SK-N-DZ (cell line): ENCODE results near the gene RDH8.

ENCODE experiments used
- DNase-seq: peaks from one replicate; pipeline ENCODE4 v3.0.0-alpha.2; 2015; ENCODE audit warnings: low spot score
- small RNA-seq, 2 experiments: library from RNA; depleted of rRNA; stranded (forward); fragments of <200 nt; gene quantifications; one replicate each; pipeline ENCODE3, GENCODE V24; 2014

RDH8 gene

GRCh38 chr19:10036601-10037071 lies 23.4 kb downstream of the RDH8 start:
- no peak for DNase-seq

GRCh38 chr19:10037367-10037766 lies 24.1 kb downstream of the RDH8 start:
- DNase-seq, result no peak

DNA sequence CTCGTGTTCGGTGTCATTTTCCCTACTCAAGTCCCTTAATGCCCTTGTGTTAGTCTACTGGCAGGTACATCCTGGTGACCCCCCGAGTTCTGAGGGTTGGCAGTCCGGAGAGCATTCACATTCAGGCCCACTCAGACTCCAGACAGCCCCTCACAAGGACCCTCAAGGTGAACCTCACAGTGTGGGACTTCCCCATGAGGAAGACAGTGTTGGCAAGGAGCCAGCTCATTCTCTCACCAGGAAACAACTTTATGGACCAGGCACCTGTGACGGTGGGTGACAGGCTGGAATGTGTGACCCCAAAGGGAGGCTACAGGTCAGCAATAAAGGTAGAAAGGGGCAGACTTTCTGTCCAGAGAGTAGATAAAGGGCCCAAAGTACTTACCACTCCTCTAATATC lies 24.5 kb downstream of the RDH8 start:
- no peak for DNase-seq

DNA sequence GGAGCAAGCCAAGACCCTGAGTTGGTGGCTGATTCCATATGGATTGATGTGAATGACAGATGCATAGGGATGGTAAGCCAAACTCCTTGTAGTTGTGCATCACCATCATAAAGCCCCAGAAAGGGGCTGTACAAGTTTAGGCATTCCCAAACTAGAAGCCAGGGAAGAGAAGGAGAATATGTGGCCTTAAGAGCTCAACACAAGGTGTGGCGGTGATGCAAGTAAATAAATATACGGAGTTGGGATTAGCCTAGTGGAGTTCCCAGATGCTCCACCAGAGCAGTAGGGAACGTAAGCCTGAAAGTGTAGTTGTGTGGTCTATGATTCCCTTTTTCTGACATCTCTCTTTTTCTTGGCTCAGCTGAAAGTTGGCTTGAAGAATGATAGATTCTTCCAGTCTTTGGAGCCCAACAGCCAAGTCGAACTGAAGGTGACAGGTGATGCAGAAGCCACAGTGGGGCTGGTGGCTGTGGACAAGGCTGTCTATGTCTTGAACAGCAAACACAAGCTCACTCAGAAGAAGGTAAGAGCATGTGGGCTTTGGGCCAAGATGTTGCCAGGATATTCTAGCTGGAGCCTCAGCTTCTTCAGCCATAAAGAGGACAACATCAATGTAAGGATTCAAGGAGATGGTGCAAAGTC lies 30.1 kb downstream of the RDH8 start:
- peak; percentile 57 for DNase-seq

DNA sequence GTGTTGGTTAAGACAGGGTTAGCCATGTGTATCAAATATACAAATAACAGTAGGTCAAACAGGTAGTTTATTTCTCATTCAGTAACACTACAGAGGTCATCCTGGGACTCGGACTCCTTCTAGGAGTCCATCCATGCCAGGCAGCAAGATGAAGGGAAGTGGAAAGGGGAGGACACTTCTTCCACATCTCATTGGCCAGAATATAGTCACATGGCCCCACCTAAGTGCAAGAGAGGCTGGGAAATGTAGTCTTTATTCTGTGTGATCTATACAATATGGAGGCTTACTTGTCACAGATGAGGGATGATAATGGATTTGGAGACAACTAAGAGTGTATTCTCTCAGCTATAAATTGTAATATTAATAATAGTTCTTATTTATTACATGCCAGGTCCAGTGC lies 31.1 kb downstream of the RDH8 start:
- no peak for DNase-seq

GRCh38 chr19:10045371-10045770 lies 32.1 kb downstream of the RDH8 start:
- no peak for DNase-seq

DNA sequence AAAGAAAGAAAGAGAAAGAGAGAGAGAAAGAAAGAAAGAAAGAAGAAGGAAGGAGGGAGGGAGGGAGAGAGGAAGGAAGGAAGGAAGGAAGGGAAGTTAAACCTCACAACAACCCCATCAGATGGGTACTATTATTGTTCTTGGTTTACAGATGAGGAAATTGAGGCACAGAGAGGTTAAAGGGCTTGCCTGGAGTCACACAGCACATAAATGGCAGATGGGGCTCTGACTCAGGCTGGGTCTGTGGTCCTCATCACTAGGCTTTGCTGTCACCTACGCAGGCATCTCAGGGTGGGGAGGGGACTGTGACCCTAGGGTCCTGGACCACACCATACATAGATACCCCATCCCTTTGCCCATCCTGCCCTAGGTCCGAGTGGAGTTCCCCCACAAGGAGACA lies 36.3 kb downstream of the RDH8 start:
- no peak for DNase-seq

DNA sequence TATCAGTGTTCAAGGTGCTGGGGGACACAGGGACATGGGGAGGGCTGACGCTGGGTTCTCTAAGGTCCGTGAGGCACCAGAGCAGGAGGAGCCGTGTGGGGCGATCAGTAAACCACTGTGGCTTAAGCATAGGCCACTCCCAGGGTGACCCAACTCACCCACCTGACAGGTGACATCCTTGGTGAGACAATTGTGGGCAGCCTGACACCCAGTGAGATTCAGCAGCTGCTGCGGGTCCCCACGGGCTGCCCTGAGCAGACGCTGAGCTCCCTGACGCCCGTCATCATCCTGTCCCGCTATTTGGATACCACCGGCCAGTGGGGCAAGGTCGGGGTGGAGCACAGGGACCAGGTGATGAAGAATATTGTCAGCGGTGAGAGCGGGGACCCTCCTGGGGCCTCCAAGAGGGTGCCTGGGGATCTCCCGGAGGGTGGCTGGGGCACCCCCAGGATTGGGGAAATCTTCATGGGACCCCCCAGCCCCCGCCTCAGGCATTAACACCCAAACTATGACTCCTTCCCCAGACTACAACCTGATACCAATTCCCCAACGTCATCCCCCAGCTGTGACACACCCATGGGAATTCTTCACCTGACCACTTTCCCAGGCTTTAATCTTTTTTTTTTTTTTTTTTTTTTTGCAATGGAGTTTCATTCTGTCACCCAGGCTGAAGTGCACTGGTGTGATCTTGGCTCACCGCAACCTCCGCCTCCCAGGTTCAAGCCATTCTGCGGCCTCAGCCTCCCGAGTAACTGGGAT lies 39.5 kb downstream of the RDH8 start:
- no peak for DNase-seq

GRCh38 chr19:10061717-10062310 lies 48.5 kb downstream of the RDH8 start:
- DNase-seq, result no peak

- no peak for DNase-seq
Measured at GRCh38 chr19:10068205-10068604, 54.9 kb downstream of the RDH8 start.

DNA sequence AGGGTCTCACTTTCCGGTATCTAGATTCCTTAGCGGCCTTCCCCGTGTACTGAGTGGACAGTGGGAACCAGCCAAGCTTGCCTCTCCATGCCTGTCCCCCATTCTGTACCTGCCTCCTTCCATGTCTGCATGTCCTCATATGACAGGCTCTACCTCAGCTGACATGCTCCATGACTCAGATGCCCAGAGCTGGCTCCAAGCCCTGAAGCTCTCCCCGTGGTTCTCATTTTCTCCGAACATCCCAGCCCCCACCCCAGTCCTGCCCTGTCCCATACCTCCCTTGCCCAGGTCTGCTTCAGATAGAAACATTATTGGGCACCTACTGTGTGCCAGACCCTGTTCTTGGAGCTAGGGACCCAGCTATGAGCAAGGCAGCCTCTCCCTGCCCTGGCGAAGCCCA lies 55.8 kb downstream of the RDH8 start:
- DNase-seq, result no peak

DNA sequence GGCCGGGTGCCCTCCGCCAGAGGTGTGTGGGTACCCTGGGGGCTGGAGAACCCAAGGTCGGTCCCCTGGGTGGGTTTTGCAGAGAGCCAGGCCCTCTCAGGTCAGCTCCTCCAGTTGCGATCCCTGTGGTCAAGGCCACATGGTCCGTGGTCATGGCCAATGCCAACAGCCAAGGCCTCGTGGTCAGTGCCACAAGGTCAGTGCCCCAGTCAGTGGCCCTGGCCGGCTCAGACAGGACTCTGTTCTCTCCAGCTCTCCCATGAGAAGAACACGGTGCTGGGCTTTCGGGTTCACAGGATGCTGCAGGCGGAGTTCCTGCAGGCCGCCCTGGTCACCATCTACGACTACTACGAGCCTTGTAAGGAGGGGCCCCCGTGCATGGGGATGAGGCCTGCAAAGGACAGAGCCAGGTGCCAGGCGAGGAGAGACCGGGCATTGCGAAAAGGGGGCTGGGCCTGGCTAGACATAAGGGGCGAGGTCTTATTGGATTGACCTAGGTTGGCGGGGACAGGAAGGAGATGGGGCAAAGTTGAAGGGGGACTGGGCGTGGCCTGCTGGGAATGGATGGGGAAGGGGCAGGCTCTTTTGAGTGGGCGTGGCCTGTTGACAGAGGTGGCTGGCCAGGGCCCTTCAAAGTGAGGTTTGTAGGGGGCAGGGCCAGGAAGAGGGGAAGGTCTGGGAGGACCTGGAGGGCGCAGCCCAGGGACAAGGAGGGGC lies 57.6 kb downstream of the RDH8 start:
- DNase-seq, result no peak

Small RNA genes within 50 kb of the gene (small RNA-seq; reads per million reads assigned to genes)
- gene MIR5589, result 0 reads per million in 2 experiments
